ENCODE measurements around the gene TMEM179.
"Not testable (repeated sequence)": the region's sequence is repeated elsewhere in the genome, so short reads cannot be mapped to it uniquely, and the experiment has no call there.

The TMEM179 gene

GRCh38 chr14:104604458-104605449 is at the start of gene TMEM179:
Gene TMEM179 (minus strand): TSS chr14:104604772. CDS start chr14:104604741, 31 bp downstream.
- ChIA-PET CTCF (no interaction called here), POLR2A (no interaction called here)
- no peak for TF ChIP-seq CTCF (IDR thresholded peaks at IDR 0.05; ENCODE audit: insufficient read depth, low read length, missing control alignments)
- no peak for DNase-seq (ENCODE audit: low read depth, low spot score)
- no peak within 1 kb of the TSS for H3K4me3 ChIP-seq (ENCODE audit: low read depth, low read length)

- ChIA-PET POLR2A (no interaction called here), CTCF (interaction anchor here (3.4 kb wide), 1 partner anchor 53 kb away, joined by 24 read pairs; no protein-coding TSS in a partner anchor)
- no peak overlapping the region for H3K4me3 ChIP-seq (ENCODE audit: low read depth, low read length)
- DNase-seq (ENCODE audit: low read depth, low spot score) = no peak
- TF ChIP-seq CTCF (IDR thresholded peaks at IDR 0.05; ENCODE audit: insufficient read depth, low read length, missing control alignments) = no peak
Observed at GRCh38 chr14:104654119-104654518, 49.5 kb upstream of the TMEM179 start.

GRCh38 chr14:104653130-104653920 is 48.8 kb upstream of the TMEM179 start:
- CTCF ChIA-PET = interaction anchor here (1.8 to 3.4 kb wide), 3 partner anchors 34 to 69 kb away, joined by 5 to 24 read pairs (median 10); no protein-coding TSS in a partner anchor
- H3K4me3 ChIP-seq (ENCODE audit: low read depth, low read length); POLR2A ChIA-PET; DNase-seq (ENCODE audit: low read depth, low spot score): not testable (repeated sequence)

GRCh38 chr14:104652386-104652785 is 47.8 kb upstream of the TMEM179 start:
- no peak for DNase-seq (ENCODE audit: low read depth, low spot score)
- no peak for TF ChIP-seq CTCF (IDR thresholded peaks at IDR 0.05; ENCODE audit: insufficient read depth, low read length, missing control alignments)
- no peak overlapping the region for H3K4me3 ChIP-seq (ENCODE audit: low read depth, low read length)
- ChIA-PET CTCF (interaction anchor here (1.0 to 3.4 kb wide), 7 partner anchors 12 to 73 kb away, joined by 3 to 24 read pairs (median 5); no protein-coding TSS in a partner anchor), POLR2A (no interaction called here)

GRCh38 chr14:104651876-104652260 is 47.3 kb upstream of the TMEM179 start:
- POLR2A ChIA-PET = no interaction called here
- no peak for DNase-seq (ENCODE audit: low read depth, low spot score)
- H3K4me3 ChIP-seq (ENCODE audit: low read depth, low read length) = no peak overlapping the region
- no peak for TF ChIP-seq CTCF (IDR thresholded peaks at IDR 0.05; ENCODE audit: insufficient read depth, low read length, missing control alignments)
- CTCF ChIA-PET = interaction anchor here (0.6 to 3.4 kb wide), 12 partner anchors 8 to 637 kb away, joined by 3 to 24 read pairs (median 6); no protein-coding TSS in a partner anchor

GRCh38 chr14:104650981-104651875 is 46.7 kb upstream of the TMEM179 start:
- no peak for DNase-seq (ENCODE audit: low read depth, low spot score)
- ChIA-PET CTCF (interaction anchor here (0.6 to 3.4 kb wide), 11 partner anchors 9 to 637 kb away, joined by 3 to 24 read pairs (median 6); no protein-coding TSS in a partner anchor), POLR2A (no interaction called here)
- TF ChIP-seq CTCF (IDR thresholded peaks at IDR 0.05; ENCODE audit: insufficient read depth, low read length, missing control alignments) = no peak
- no peak overlapping the region for H3K4me3 ChIP-seq (ENCODE audit: low read depth, low read length)

Data from AG04449 (cell line).